Activated naive CD8-positive, alpha-beta T cell (primary cell): ENCODE measurements around the gene SHISA6.

Experiments used
- H3K27ac Mint-ChIP-seq: one replicate; pipeline ENCODE4 v1.8.0; 2021; ENCODE audit warnings: mixed read lengths
- H3K27me3 Mint-ChIP-seq: one replicate; pipeline ENCODE4 v1.8.0; 2021; ENCODE audit warnings: mixed read lengths
- H3K36me3 Mint-ChIP-seq: one replicate; pipeline ENCODE4 v1.8.0; 2021; ENCODE audit warnings: mixed read lengths
- H3K4me1 Mint-ChIP-seq: one replicate; pipeline ENCODE4 v1.8.0; 2021; ENCODE audit warnings: low read depth, mixed read lengths
- H3K4me3 Mint-ChIP-seq: one replicate; pipeline ENCODE4 v1.8.0; 2021; ENCODE audit warnings: mild to moderate bottlenecking, mixed read lengths
- H3K9me3 Mint-ChIP-seq: one replicate; pipeline ENCODE4 v1.8.0; 2021; ENCODE audit warnings: low read depth, mixed read lengths

The SHISA6 gene

GRCh38 chr17:11380761-11381160 is 139.7 kb downstream of the SHISA6 start:
- H3K27ac Mint-ChIP-seq, result no peak overlapping the region
- no peaks in the 10 kb centered on the region for H3K36me3 Mint-ChIP-seq
- no peaks in the 10 kb centered on the region for H3K4me1 Mint-ChIP-seq
- no peak overlapping the region for H3K4me3 Mint-ChIP-seq
- peaks cover 1% of the 10 kb centered on the region for H3K27me3 Mint-ChIP-seq
- no peaks in the 10 kb centered on the region for H3K9me3 Mint-ChIP-seq

- H3K27ac Mint-ChIP-seq, result no peak overlapping the region
- H3K27me3 Mint-ChIP-seq, result peaks cover 1% of the 10 kb centered on the region
- no peaks in the 10 kb centered on the region for H3K36me3 Mint-ChIP-seq
- no peak overlapping the region for H3K4me3 Mint-ChIP-seq
- H3K9me3 Mint-ChIP-seq, result no peaks in the 10 kb centered on the region
- H3K4me1 Mint-ChIP-seq, result no peaks in the 10 kb centered on the region
These were observed 142.1 kb downstream of the SHISA6 start for GRCh38 chr17:11383157-11383556.

GRCh38 chr17:11384131-11384530 is 143.1 kb downstream of the SHISA6 start:
- Mint-ChIP-seq H3K4me1 (no peaks in the 10 kb centered on the region), H3K9me3 (no peaks in the 10 kb centered on the region), H3K27ac (no peak overlapping the region), H3K36me3 (no peaks in the 10 kb centered on the region), H3K27me3 (peaks cover 1% of the 10 kb centered on the region), H3K4me3 (no peak overlapping the region)

- no peak overlapping the region for H3K27ac Mint-ChIP-seq
- H3K27me3 Mint-ChIP-seq, result peaks cover 1% of the 10 kb centered on the region
- peaks cover 16% of the 10 kb centered on the region for H3K9me3 Mint-ChIP-seq
- H3K4me1 Mint-ChIP-seq, result no peaks in the 10 kb centered on the region
- no peak overlapping the region for H3K4me3 Mint-ChIP-seq
- H3K36me3 Mint-ChIP-seq, result no peaks in the 10 kb centered on the region
These were observed 146.6 kb downstream of the SHISA6 start for GRCh38 chr17:11387610-11388009.

GRCh38 chr17:11388054-11388453 is 147.0 kb downstream of the SHISA6 start:
- H3K36me3 Mint-ChIP-seq, result no peaks in the 10 kb centered on the region
- H3K4me3 Mint-ChIP-seq, result no peak overlapping the region
- H3K27ac Mint-ChIP-seq, result no peak overlapping the region
- H3K9me3 Mint-ChIP-seq, result peaks cover 16% of the 10 kb centered on the region
- peaks cover 1% of the 10 kb centered on the region for H3K27me3 Mint-ChIP-seq
- H3K4me1 Mint-ChIP-seq, result no peaks in the 10 kb centered on the region

- Mint-ChIP-seq H3K4me1 (no peaks in the 10 kb centered on the region), H3K27ac (no peak overlapping the region), H3K27me3 (peaks cover 1% of the 10 kb centered on the region), H3K9me3 (peaks cover 16% of the 10 kb centered on the region), H3K36me3 (no peaks in the 10 kb centered on the region), H3K4me3 (no peak overlapping the region)
These were observed 148.6 kb downstream of the SHISA6 start for GRCh38 chr17:11389583-11389982.

GRCh38 chr17:11391134-11391533 is 150.1 kb downstream of the SHISA6 start:
- Mint-ChIP-seq H3K4me1 (no peaks in the 10 kb centered on the region), H3K27me3 (no peaks in the 10 kb centered on the region), H3K27ac (no peak overlapping the region), H3K9me3 (peaks cover 16% of the 10 kb centered on the region), H3K36me3 (no peaks in the 10 kb centered on the region), H3K4me3 (no peak overlapping the region)

GRCh38 chr17:11404431-11405276 is 163.6 kb downstream of the SHISA6 start:
- H3K4me3 Mint-ChIP-seq, result no peak overlapping the region
- peaks cover 13% of the 10 kb centered on the region for H3K9me3 Mint-ChIP-seq
- no peaks in the 10 kb centered on the region for H3K27me3 Mint-ChIP-seq
- H3K27ac Mint-ChIP-seq, result no peak overlapping the region
- H3K36me3 Mint-ChIP-seq, result no peaks in the 10 kb centered on the region
- H3K4me1 Mint-ChIP-seq, result no peaks in the 10 kb centered on the region

- Mint-ChIP-seq H3K27me3 (no peaks in the 10 kb centered on the region), H3K9me3 (peaks cover 9% of the 10 kb centered on the region), H3K4me3 (no peak overlapping the region), H3K36me3 (no peaks in the 10 kb centered on the region), H3K27ac (no peak overlapping the region), H3K4me1 (no peaks in the 10 kb centered on the region)
These were observed 165.7 kb downstream of the SHISA6 start for GRCh38 chr17:11406716-11407115.

GRCh38 chr17:11412654-11413053 is 171.6 kb downstream of the SHISA6 start:
- H3K27ac Mint-ChIP-seq, result no peak overlapping the region
- H3K36me3 Mint-ChIP-seq, result no peaks in the 10 kb centered on the region
- H3K9me3 Mint-ChIP-seq, result no peaks in the 10 kb centered on the region
- H3K4me3 Mint-ChIP-seq, result no peak overlapping the region
- H3K27me3 Mint-ChIP-seq, result no peaks in the 10 kb centered on the region
- no peaks in the 10 kb centered on the region for H3K4me1 Mint-ChIP-seq

GRCh38 chr17:11418342-11418741 is 177.3 kb downstream of the SHISA6 start:
- no peak overlapping the region for H3K27ac Mint-ChIP-seq
- no peaks in the 10 kb centered on the region for H3K9me3 Mint-ChIP-seq
- no peaks in the 10 kb centered on the region for H3K4me1 Mint-ChIP-seq
- no peak overlapping the region for H3K4me3 Mint-ChIP-seq
- no peaks in the 10 kb centered on the region for H3K27me3 Mint-ChIP-seq
- H3K36me3 Mint-ChIP-seq, result no peaks in the 10 kb centered on the region

GRCh38 chr17:11430751-11431150 is 189.7 kb downstream of the SHISA6 start:
- no peak overlapping the region for H3K27ac Mint-ChIP-seq
- peaks cover 9% of the 10 kb centered on the region for H3K9me3 Mint-ChIP-seq
- no peaks in the 10 kb centered on the region for H3K4me1 Mint-ChIP-seq
- H3K27me3 Mint-ChIP-seq, result no peaks in the 10 kb centered on the region
- H3K4me3 Mint-ChIP-seq, result no peak overlapping the region
- no peaks in the 10 kb centered on the region for H3K36me3 Mint-ChIP-seq

- Mint-ChIP-seq H3K27ac (no peak overlapping the region), H3K4me3 (no peak overlapping the region), H3K9me3 (no peaks in the 10 kb centered on the region)
These were observed 197.7 kb downstream of the SHISA6 start for GRCh38 chr17:11438673-11439072.

GRCh38 chr17:11441004-11441403 is 200.0 kb downstream of the SHISA6 start:
- H3K27ac Mint-ChIP-seq, result no peak overlapping the region
- H3K27me3 Mint-ChIP-seq, result peaks cover 1% of the 10 kb centered on the region
- no peaks in the 10 kb centered on the region for H3K9me3 Mint-ChIP-seq
- H3K36me3 Mint-ChIP-seq, result no peaks in the 10 kb centered on the region
- no peaks in the 10 kb centered on the region for H3K4me1 Mint-ChIP-seq
- no peak overlapping the region for H3K4me3 Mint-ChIP-seq

More at GRCh38 chr17:11438673-11439072, 197.7 kb downstream of the SHISA6 start:
- peaks cover 1% of the 10 kb centered on the region for H3K27me3 Mint-ChIP-seq
- no peaks in the 10 kb centered on the region for H3K36me3 Mint-ChIP-seq
- H3K4me1 Mint-ChIP-seq, result no peaks in the 10 kb centered on the region

GRCh38 chr17:11446316-11446715 is 205.3 kb downstream of the SHISA6 start:
- H3K4me3 Mint-ChIP-seq, result no peak overlapping the region
- H3K36me3 Mint-ChIP-seq, result no peaks in the 10 kb centered on the region
- H3K9me3 Mint-ChIP-seq, result peaks cover 4% of the 10 kb centered on the region
- no peaks in the 10 kb centered on the region for H3K4me1 Mint-ChIP-seq
- no peaks in the 10 kb centered on the region for H3K27me3 Mint-ChIP-seq
- H3K27ac Mint-ChIP-seq, result no peak overlapping the region

GRCh38 chr17:11454096-11454495 is 213.1 kb downstream of the SHISA6 start:
- Mint-ChIP-seq H3K4me3 (no peak overlapping the region), H3K36me3 (no peaks in the 10 kb centered on the region), H3K9me3 (peaks cover 5% of the 10 kb centered on the region), H3K27ac (no peak overlapping the region), H3K4me1 (no peaks in the 10 kb centered on the region), H3K27me3 (peaks cover 4% of the 10 kb centered on the region)
